Measurements from ENCODE around the gene GRIK1.

DNA sequence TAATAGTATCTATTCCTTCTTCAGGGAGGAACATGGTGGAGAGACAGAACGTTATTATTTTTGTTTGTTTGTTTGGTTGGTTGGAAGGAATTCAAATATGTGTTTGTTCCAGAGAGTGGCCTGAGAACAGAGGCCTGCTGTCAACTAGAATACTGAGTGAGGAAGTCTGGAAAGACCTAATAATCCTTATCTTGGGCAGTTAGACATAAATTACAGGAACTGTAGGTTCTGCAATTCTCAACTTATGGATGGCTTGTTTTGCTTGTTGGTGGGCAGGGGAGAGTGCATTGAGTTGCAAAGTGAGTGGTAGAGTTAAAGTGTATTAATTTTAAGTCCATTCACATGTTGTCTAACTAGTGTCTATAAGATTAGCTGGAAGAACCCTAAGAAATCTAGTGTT, 443.5 kb downstream of the GRIK1 start:
- TF ChIP-seq, protein P1, sequence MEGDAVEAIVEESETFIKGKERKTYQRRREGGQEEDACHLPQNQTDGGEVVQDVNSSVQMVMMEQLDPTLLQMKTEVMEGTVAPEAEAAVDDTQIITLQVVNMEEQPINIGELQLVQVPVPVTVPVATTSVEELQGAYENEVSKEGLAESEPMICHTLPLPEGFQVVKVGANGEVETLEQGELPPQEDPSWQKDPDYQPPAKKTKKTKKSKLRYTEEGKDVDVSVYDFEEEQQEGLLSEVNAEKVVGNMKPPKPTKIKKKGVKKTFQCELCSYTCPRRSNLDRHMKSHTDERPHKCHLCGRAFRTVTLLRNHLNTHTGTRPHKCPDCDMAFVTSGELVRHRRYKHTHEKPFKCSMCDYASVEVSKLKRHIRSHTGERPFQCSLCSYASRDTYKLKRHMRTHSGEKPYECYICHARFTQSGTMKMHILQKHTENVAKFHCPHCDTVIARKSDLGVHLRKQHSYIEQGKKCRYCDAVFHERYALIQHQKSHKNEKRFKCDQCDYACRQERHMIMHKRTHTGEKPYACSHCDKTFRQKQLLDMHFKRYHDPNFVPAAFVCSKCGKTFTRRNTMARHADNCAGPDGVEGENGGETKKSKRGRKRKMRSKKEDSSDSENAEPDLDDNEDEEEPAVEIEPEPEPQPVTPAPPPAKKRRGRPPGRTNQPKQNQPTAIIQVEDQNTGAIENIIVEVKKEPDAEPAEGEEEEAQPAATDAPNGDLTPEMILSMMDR (conservative IDR thresholded peaks at IDR 0.05) = no peak
- no peak for TF ChIP-seq ZFX (IDR thresholded peaks at IDR 0.05)

Data from C4-2B (cell line).